GM19035 (cell line): ENCODE data around the gene ARHGDIB.
A peak's percentile ranks its signal among the peaks of the same experiment; 100 is the strongest.

Source experiments
- ATAC-seq: cut with Tn5 transposase; IDR thresholded peaks from one replicate; pipeline ENCODE4 v1.9.1; 2021; ENCODE audit not compliant: unreplicated experiment

Gene ARHGDIB

GRCh38 chr12:14984036-14984435, 22.6 kb upstream of the ARHGDIB start:
- ATAC-seq: no peak

- peak; percentile 47 for ATAC-seq
These were observed 21.6 kb upstream of the ARHGDIB start for GRCh38 chr12:14982991-14983390.

GRCh38 chr12:14982562-14982961, 21.2 kb upstream of the ARHGDIB start:
- no peak for ATAC-seq

- ATAC-seq: no peak
These were observed 19.6 kb upstream of the ARHGDIB start for GRCh38 chr12:14981049-14981448.

GRCh38 chr12:14979468-14979867, 18.1 kb upstream of the ARHGDIB start:
- ATAC-seq: no peak

- no peak for ATAC-seq
These were observed 15.3 kb upstream of the ARHGDIB start for GRCh38 chr12:14976658-14977057.

GRCh38 chr12:14975457-14975856, 14.1 kb upstream of the ARHGDIB start:
- ATAC-seq: no peak

GRCh38 chr12:14974633-14975032, 13.2 kb upstream of the ARHGDIB start:
- ATAC-seq: no peak

- ATAC-seq: no peak
These were observed 11.4 kb upstream of the ARHGDIB start, which contains the start of gene PDE6H for GRCh38 chr12:14972816-14973215. PDE6H (plus strand) TSS chr12:14973042; CDS start chr12:14978013, 4,971 bp downstream.

GRCh38 chr12:14970473-14970872, 9.1 kb upstream of the ARHGDIB start:
- ATAC-seq: no peak

- no peak for ATAC-seq
These were observed 7.1 kb upstream of the ARHGDIB start for GRCh38 chr12:14968478-14968877.

- ATAC-seq: no peak
These were observed 3.8 kb upstream of the ARHGDIB start for GRCh38 chr12:14965221-14965620.

GRCh38 chr12:14964406-14964805, 3.0 kb upstream of the ARHGDIB start:
- ATAC-seq: no peak

GRCh38 chr12:14963520-14963919, 2.1 kb upstream of the ARHGDIB start:
- no peak for ATAC-seq

- ATAC-seq: no peak
These were observed 1.4 kb upstream of the ARHGDIB start for GRCh38 chr12:14962797-14963196.

- no peak for ATAC-seq
These were observed 745 bp upstream of the ARHGDIB start for GRCh38 chr12:14962153-14962539.

GRCh38 chr12:14960548-14961465, 594 bp downstream of the ARHGDIB start:
- ATAC-seq: peak; percentile 34

- ATAC-seq: no peak
These were observed 1.4 kb downstream of the ARHGDIB start for GRCh38 chr12:14959916-14960496.

GRCh38 chr12:14959463-14959862, 1.9 kb downstream of the ARHGDIB start:
- ATAC-seq: no peak

GRCh38 chr12:14959126-14959440, 2.3 kb downstream of the ARHGDIB start:
- no peak for ATAC-seq

- ATAC-seq: no peak
These were observed 2.9 kb downstream of the ARHGDIB start for GRCh38 chr12:14958361-14959125.
